Urothelium cell line (cell line): ENCODE data around the gene PARM1.

Experiments
- DNase-seq: peaks from one replicate; pipeline ENCODE4 v3.0.0; 2011; ENCODE audit warnings: low spot score, mixed read lengths
- FAIRE-seq: peaks from 2 replicates; lab custom pipeline; 2011; peaks lifted over from hg19 to GRCh38; lab: Jason Lieb, UNC

PARM1 gene

GRCh38 chr4:75028196-75028854 lies 95.4 kb downstream of the PARM1 start:
- DNase-seq (no peak), FAIRE-seq (no peak)

GRCh38 chr4:75030028-75030427 lies 97.1 kb downstream of the PARM1 start:
- FAIRE-seq (no peak), DNase-seq (no peak)

DNA sequence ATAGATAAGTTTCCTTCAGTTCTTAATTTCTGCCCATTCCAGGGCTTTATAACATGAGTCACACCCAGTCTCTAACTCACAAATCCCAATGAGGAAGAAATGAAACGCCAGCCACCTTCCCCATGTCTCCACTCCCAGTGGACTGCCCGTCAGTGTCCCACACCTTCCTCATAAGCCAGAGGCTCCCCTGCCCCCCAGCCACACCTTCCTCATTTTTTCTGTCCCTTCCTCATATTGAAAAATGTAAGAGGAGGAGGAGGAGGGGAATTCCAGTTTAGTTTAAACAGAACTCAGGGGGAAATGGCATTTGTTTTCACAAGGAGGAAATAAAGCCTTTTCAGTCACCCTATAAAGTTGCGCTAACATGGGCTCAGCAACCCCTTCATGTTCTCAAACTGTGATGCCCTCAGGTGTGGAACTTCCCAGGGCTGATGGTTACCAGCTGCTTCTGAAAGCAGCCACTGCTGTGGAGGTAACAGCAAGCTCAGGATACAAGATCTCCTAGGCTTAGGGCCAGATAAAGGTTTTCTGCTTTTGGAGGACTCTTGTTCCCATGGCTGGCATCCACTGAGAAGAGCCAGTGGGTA lies 97.8 kb downstream of the PARM1 start:
- FAIRE-seq, result no peak
- DNase-seq, result no peak

- FAIRE-seq (no peak), DNase-seq (no peak)
Observed at GRCh38 chr4:75031775-75032174, 98.9 kb downstream of the PARM1 start.

DNA sequence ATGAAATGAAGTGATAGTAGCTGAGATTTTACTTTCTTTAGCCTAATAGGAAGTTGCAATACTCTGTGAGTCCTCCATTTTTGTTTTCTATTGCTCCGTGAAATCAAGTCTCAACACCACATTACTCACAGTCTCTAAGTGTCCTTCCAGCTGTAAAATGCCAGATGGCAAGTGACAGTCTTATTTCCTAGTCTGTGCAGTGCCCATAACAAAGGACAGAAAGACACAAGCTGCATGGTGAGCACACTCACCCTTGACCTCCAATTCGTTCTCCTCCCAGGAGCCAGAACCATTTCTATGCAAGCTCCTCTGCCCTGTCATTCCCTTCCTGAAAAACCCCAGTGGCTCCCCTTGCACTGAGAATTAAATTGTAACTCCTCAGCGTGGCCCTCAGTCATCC lies 101.6 kb downstream of the PARM1 start:
- DNase-seq (no peak), FAIRE-seq (no peak)

- FAIRE-seq (no peak), DNase-seq (no peak)
Observed at GRCh38 chr4:75035321-75035720, 102.4 kb downstream of the PARM1 start.

- DNase-seq (no peak), FAIRE-seq (no peak)
Observed at GRCh38 chr4:75036046-75036830, 103.3 kb downstream of the PARM1 start.

GRCh38 chr4:75037252-75037651 lies 104.3 kb downstream of the PARM1 start:
- FAIRE-seq (no peak), DNase-seq (no peak)

- FAIRE-seq, result no peak
- no peak for DNase-seq
Observed at GRCh38 chr4:75038376-75038775, 105.5 kb downstream of the PARM1 start.

DNA sequence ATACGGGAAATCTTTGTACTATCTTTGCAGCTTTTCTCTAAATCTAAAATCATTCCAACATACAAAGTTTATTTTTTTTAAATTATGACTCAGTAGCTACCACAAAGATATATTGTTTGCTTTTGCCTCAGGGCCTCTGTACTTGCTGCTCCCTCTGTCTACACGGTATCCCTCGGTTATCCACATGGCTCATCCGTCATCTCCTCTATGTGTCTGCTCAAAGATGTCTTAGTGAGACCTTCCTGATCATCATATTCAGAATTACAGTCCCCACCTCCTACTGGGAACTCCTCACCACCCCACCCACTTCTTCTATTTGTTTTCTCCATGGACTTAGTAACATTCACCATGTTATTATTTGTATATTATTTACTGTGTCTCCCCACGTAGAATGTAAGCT lies 107.8 kb downstream of the PARM1 start:
- FAIRE-seq, result no peak

GRCh38 chr4:75042601-75043208 lies 109.8 kb downstream of the PARM1 start:
- no peak for FAIRE-seq
- DNase-seq, result no peak

More for the DNA sequence above, 107.8 kb downstream of the PARM1 start:
- DNase-seq, result no peak

GRCh38 chr4:75046226-75046625 lies 113.3 kb downstream of the PARM1 start:
- FAIRE-seq, result no peak
- DNase-seq, result no peak

DNA sequence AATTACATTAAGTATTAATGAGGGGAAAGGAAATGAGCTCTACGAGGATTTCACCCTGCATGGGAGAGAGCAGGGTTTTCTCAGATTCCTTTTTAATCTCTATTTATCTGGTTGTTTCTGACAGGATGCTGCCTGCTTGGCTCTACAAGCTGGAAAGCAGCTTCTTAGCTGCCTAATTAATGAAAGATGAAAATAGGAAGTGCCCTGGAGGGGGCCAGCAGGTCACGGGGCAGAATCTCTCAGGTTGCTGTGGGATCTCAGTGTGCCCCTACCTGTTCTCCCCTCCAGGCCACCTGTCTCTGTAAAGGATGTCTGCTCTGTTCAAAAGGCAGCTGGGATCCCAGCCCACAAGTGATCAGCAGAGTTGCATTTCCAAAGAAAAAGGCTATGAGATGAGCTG lies 113.7 kb downstream of the PARM1 start:
- FAIRE-seq (no peak), DNase-seq (no peak)

DNA sequence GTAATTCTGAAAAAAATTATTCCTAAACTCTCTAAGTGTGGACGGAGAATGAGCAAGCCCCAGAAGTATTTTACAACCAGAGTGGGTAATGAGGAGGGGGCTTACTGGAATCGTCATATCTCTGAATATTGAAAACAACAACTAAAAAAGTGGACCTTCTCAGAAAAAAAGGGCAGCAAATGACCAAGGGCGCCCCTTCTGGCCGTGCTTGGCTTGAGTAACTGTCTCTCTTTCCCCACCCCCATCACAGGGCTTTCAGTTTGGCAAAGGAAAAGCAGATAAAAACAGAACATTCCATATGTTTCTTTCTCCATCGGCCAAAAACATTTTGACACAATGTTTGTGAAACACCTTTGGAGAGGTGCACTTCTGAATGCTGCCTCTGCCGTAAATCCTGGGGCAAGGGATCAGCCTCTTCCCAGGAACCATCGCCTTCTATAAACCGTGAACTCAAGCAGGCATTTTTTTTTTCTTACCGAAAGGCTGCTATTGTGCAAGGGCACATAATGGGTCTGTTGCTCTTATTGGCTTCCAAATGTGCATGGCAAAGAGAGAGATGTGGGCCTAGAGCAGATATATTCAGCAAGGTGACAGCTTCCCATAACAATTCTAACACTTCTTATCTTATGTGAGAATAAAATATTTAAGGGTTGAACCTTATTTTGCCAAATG lies 115.4 kb downstream of the PARM1 start:
- no peak for DNase-seq

GRCh38 chr4:75051431-75051830 lies 118.5 kb downstream of the PARM1 start:
- DNase-seq (no peak), FAIRE-seq (no peak)

More for the DNA sequence above, 115.4 kb downstream of the PARM1 start:
- no peak for FAIRE-seq

- DNase-seq (no peak), FAIRE-seq (no peak)
Observed at GRCh38 chr4:75053352-75053751, 120.4 kb downstream of the PARM1 start.

DNA sequence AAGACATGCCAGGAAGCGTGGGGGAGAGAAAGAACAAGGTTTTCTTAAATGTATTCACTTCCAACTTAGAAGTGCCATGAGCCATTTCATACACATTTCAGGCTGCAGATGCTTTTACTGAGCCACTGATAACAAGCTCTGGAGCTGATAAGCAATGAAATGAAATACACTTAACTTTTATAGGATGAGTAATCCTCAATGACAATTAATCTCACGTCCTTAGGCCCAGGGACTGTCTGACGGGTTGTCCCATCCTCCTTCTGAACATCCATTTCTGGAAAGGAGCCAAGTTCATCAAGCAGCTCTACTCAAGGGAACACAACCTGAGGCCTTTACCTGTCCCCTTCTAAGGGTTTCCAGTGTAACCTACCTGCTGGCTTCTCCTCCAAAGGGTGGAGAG lies 121.2 kb downstream of the PARM1 start:
- DNase-seq (no peak), FAIRE-seq (no peak)

- FAIRE-seq, result no peak
Observed at GRCh38 chr4:75056277-75056676, 123.4 kb downstream of the PARM1 start.

DNA sequence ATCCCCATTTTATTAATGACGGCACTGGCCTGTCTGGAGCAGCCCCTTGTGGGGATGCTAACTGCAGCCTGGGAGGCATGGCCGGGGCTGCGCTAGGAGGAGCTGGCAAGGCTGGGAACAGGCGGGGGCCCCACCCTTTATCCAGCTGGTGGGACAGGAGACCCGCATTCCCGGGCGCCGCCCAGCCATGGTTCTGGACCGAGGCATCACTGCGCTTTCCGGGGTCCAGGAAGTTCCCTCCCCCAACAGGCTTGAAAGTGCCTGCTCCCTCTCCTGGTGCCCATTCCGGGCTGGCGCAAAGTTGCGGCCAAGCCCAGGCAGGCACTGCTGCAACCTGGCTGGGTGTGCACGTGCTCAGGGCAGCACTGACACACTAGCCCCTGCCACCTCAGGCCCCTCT lies 124.5 kb downstream of the PARM1 start:
- DNase-seq (no peak), FAIRE-seq (no peak)

More at GRCh38 chr4:75056277-75056676, 123.4 kb downstream of the PARM1 start:
- no peak for DNase-seq

- DNase-seq (no peak), FAIRE-seq (peak; percentile 27)
Observed at GRCh38 chr4:75058486-75058885, 125.6 kb downstream of the PARM1 start.

- FAIRE-seq (no peak), DNase-seq (no peak)
Observed at GRCh38 chr4:75063433-75063832, 130.5 kb downstream of the PARM1 start.
